Heart left ventricle (tissue), 16 donors: Measurements from ENCODE around the gene DRGX. TPM values are rescaled to one million over a fixed set of nuclear protein-coding genes. Genes with fewer than 3 reads are reported as not detected.

ENCODE experiments used
- ATAC-seq, 4 donors: fragments of 200-7000 bp; cut with Tn5 transposase; one replicate each; pipeline ENCODE4 v1.9.1; 2020 to 2022; ENCODE audit warnings: moderate library complexity in 4 of 4, mild to moderate bottlenecking in 3 of 4, moderate number of reproducible peaks in 1 of 4
- DNase-seq, 5 donors: peaks; one replicate each; pipeline ENCODE4 v3.0.0-alpha.2; 2020
- H3K27ac ChIP-seq, 12 donors: fragments of 200-600 bp; sonication (generic) in 4 of 12; one replicate each; pipeline versions ENCODE4 v1.5.0 to v1.8.0; 2016 to 2022; ENCODE audit warnings: mild to moderate bottlenecking in 2 of 12
- H3K27me3 ChIP-seq, 9 donors: fragments of 200-600 bp; sonication (generic) in 2 of 9; one replicate each; pipeline versions ENCODE4 v1.5.1 to v1.8.0; 2016 to 2022; ENCODE audit warnings: mild to moderate bottlenecking in 3 of 9
- H3K36me3 ChIP-seq, 9 donors: fragments of 200-600 bp; sonication (generic) in 2 of 9; one replicate each; pipeline versions ENCODE4 v1.5.0 to v1.8.0; 2018 to 2022; ENCODE audit warnings: mild to moderate bottlenecking in 2 of 9
- H3K4me1 ChIP-seq, 12 donors: fragments of 200-600 bp; sonication (generic) in 4 of 12; one replicate each; pipeline versions ENCODE4 v1.5.0 to v1.8.0; 2016 to 2022; ENCODE audit warnings: mild to moderate bottlenecking in 3 of 12
- H3K4me3 ChIP-seq, 12 donors: fragments of 200-600 bp; sonication (generic) in 4 of 12; one replicate each; pipeline versions ENCODE4 v1.5.0 to v1.8.0; 2017 to 2022; ENCODE audit warnings: mild to moderate bottlenecking in 9 of 12, moderate library complexity in 4 of 12
- H3K9me3 ChIP-seq, 12 donors: fragments of 200-600 bp; sonication (generic) in 4 of 12; one replicate each; pipeline versions ENCODE4 v1.5.0 to v1.8.0; 2016 to 2022; ENCODE audit warnings: mild to moderate bottlenecking in 1 of 12
- POLR2A ChIP-seq, 2 donors: fragments of 450-650 bp; IDR thresholded peaks; one replicate each; pipeline ENCODE4 v1.6.1; 2017; ENCODE audit warnings: antibody characterized with exemption in 2 of 2, mild to moderate bottlenecking in 2 of 2, moderate library complexity in 2 of 2
- whole genome bisulfite sequencing, 4 donors: extraction: QIAGEN DNeasy Blood & Tissue Kit in 2 of 4; methylation state at CpG; one replicate each; pipeline versions ENCODE4 v1.1.5 to v1.1.7; 2013 to 2018; 5-methylcytosine and 5-hydroxymethylcytosine counted together
- intact Hi-C, 10 donors: fragments of 100-400 bp; cut with DNase I; formaldehyde crosslinking; loops; one replicate each; pipeline versions ENCODE4 v1.11.1 to v1.14.2; 2022
- polyA plus RNA-seq, 2 donors: library from polyadenylated mRNA; stranded (reverse); fragments of 200-250 nt; gene quantifications; one replicate each; pipeline ENCODE4 v1.2.3, GENCODE V29; 2013
- total RNA-seq, 9 donors: library from RNA; depleted of rRNA in 2 of 9; stranded (reverse); fragments of >200 nt in 2 of 9; fragmentation: NEBNext Ultra II Directional in 3 of 9; extraction: Animal tissue kit (Norgen Biotek cat#: 25700) in 3 of 9; gene quantifications; one replicate each; pipeline versions ENCODE4 v1.1.0 to v1.2.4, GENCODE V29; 2016 to 2023
- TF ChIP-seq, protein P1 (sequence below), 12 donors: fragments of 200-600 bp; sonication (generic) in 4 of 12; IDR thresholded peaks; one replicate each; pipeline versions ENCODE4 v1.5.0 to v1.8.0; 2018 to 2022; ENCODE audit warnings: antibody characterized with exemption in 12 of 12, mild to moderate bottlenecking in 5 of 12
- donor health status: ischemic (EF 13 %, LVEDD 7.1; RV severe dilation, severe dysfunction).
- donor health status: healthy with polysubstance abuse.
- donor health status: DM: no; HTN: yes; CAD: no.
- donor health status: DM: no; HTN: no; CAD: no.
- donor health status: ischemic (EF 25% LVEDD 6.9; RV normal size, moderate dysfunction).
- donor health status: ischemic (EF 25% LVEDD 5.7; RV mildly dilated, moderate dysfunction).
- donor health status: healthy.
- donor health status: DM: yes; HTN: yes; CAD: no.
- donor health status: ischemic (EF 35%, LVEDD 5.7; RV mildly dilated, moderate dysfunction).
- donor health status: nonischemic (EF 11% LVEDD 7.7; RV severe dilation, severe dysfunction).
- donor health status: DM: yes; HTN: yes; CAD: no.
- donor health status: PGD.
- donor health status: ischemic (EF 29% LVEDD 5.4; RV normal size, mild dysfunction).
- donor health status: nonischemic (EF 23%, LVEDD 6.1; RV moderate dilation, normal function).

Gene DRGX
- total and polyA plus RNA-seq, 11 donors, result not detected

DNA sequence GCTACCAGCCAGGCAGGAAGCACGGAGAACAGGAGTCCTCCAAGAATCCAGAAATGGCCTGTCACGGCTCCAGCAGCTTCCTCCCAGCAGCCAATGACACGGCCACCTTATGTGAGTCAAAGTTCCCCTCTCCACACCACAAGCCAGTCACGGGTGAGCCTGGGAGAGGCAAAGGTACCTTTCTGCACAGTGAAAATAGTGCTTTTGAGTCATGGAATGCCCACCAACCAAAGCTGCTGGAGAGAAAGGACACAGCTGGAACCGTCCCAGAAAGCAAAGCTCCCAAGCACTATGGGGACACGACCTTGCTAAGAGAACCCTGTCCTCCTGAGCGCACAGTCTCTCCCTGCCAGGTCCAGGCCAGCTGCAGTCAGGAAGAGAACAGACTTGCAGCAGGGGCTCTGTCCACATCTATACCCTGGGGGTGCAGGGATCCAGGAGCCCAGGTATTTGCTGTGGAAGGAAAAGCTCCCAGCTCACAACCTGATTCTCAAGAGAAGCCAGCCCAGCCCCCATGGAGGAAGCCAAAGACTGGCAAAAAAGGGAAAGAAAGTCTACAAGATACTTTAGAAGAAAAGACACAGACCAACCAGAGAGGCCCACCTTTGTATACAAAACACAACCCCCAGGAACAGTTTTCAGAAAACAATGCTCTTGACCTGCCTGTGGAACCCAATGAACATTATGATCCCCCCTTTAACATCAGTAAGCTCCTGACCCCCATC, 72.6 kb downstream of the DRGX start:
- Histone ChIP-seq H3K27me3 (no peaks in the 10 kb centered on the region), H3K4me1 (peaks cover 0 to 38% (median 12%) of the 10 kb centered on the region in 12 donors), H3K27ac (peak overlapping the region in 11 of 12 donors; percentile 15 to 80 (median 64)), H3K4me3 (no peak overlapping the region), H3K36me3 (peaks cover 0 to 63% (median 9%) of the 10 kb centered on the region in 9 donors), H3K9me3 (no peaks in the 10 kb centered on the region)
- peak in 4 of 5 donors; percentile 37 to 71 (median 55) for DNase-seq
- no peak for TF ChIP-seq POLR2A (IDR thresholded peaks at IDR 0.05)
- ATAC-seq, result peak; percentile 78 to 89 (median 85)
- 23 to 38% (median 30%) methylated on average over 7 of the region's 7 CpGs for WGBS, 4 donors
- intact Hi-C loops, result no loop called here

DNA sequence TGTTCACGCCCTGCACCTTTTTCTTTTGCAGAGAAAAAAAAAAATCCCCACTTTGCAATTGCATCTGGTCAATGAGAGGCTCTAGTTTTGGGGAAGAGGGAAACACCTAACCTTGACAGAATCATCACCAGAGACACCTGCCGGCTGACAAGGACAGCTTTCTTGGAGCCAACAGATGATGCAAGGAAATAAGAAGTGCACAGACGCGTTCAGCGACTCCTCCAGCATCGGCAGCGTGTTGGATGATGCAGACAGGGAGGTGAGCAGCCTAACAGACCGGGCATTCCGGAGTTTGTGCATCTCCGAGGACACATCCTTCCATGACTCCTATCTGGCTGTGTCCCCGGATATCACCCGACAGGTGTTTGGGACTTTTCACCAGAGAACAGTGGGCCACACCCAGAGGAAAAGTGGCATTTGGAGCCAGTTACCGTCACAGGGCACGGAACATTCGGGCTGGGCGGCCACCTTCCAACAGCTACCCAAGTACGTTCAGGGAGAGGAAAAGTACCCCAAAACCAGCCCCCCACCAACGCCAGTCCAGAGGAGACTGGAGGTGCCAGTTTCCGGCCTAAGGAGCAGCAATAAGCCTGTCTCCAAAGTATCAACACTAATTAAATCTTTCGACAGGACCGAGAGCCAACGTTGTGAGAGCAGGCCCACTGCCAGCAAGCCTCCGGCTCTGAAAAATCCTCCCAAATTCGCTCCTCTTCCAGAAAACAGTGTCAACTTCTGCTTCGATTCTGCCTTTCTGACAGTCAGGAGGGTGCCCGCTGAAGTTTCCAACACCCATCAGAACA, 73.3 kb downstream of the DRGX start:
- H3K4me1 ChIP-seq, result peaks cover 0 to 38% (median 12%) of the 10 kb centered on the region in 12 donors
- DNase-seq, result no peak
- intact Hi-C loops, result no loop called here
- H3K36me3 ChIP-seq, result peaks cover 0 to 68% (median 9%) of the 10 kb centered on the region in 9 donors
- peak in 1 of 4 donors; percentile 9 for ATAC-seq
- no peaks in the 10 kb centered on the region for H3K27me3 ChIP-seq
- H3K4me3 ChIP-seq, result no peak overlapping the region
- 65 to 74% (median 71%) methylated on average over 26 of the region's 26 CpGs for WGBS, 4 donors
- peak overlapping the region; percentile 15 to 80 (median 62) for H3K27ac ChIP-seq
- H3K9me3 ChIP-seq, result no peaks in the 10 kb centered on the region
- TF ChIP-seq POLR2A (IDR thresholded peaks at IDR 0.05), result no peak
- TF ChIP-seq, protein P1, sequence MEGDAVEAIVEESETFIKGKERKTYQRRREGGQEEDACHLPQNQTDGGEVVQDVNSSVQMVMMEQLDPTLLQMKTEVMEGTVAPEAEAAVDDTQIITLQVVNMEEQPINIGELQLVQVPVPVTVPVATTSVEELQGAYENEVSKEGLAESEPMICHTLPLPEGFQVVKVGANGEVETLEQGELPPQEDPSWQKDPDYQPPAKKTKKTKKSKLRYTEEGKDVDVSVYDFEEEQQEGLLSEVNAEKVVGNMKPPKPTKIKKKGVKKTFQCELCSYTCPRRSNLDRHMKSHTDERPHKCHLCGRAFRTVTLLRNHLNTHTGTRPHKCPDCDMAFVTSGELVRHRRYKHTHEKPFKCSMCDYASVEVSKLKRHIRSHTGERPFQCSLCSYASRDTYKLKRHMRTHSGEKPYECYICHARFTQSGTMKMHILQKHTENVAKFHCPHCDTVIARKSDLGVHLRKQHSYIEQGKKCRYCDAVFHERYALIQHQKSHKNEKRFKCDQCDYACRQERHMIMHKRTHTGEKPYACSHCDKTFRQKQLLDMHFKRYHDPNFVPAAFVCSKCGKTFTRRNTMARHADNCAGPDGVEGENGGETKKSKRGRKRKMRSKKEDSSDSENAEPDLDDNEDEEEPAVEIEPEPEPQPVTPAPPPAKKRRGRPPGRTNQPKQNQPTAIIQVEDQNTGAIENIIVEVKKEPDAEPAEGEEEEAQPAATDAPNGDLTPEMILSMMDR (IDR thresholded peaks at IDR 0.05), result no peak

GRCh38 chr10:49321021-49321420, 74.9 kb downstream of the DRGX start:
- H3K9me3 ChIP-seq, result no peaks in the 10 kb centered on the region
- intact Hi-C loops, result no loop called here

GRCh38 chr10:49320191-49320590, 75.7 kb downstream of the DRGX start:
- intact Hi-C loops, result no loop called here
- no peak overlapping the region for H3K27ac ChIP-seq

More at GRCh38 chr10:49321021-49321420, 74.9 kb downstream of the DRGX start:
- DNase-seq (no peak), ATAC-seq (no peak)
- Histone ChIP-seq H3K27ac (no peak overlapping the region), H3K4me3 (no peak overlapping the region), H3K27me3 (no peaks in the 10 kb centered on the region), H3K4me1 (peaks cover 0 to 38% (median 12%) of the 10 kb centered on the region in 12 donors), H3K36me3 (peaks cover 0 to 75% (median 9%) of the 10 kb centered on the region in 9 donors)
- WGBS, 4 donors, result 61 to 71% (median 68%) methylated on average over 3 of the region's 3 CpGs
- TF ChIP-seq, protein P1 (IDR thresholded peaks at IDR 0.05), result no peak
- TF ChIP-seq POLR2A (IDR thresholded peaks at IDR 0.05), result no peak

More at GRCh38 chr10:49320191-49320590, 75.7 kb downstream of the DRGX start:
- ATAC-seq, result no peak
- WGBS, 4 donors, result 89 to 96% (median 96%) methylated on average over 2 of the region's 2 CpGs
- H3K4me1 ChIP-seq, result peaks cover 0 to 38% (median 12%) of the 10 kb centered on the region in 12 donors
- TF ChIP-seq, protein P1 (IDR thresholded peaks at IDR 0.05), result no peak
- TF ChIP-seq POLR2A (IDR thresholded peaks at IDR 0.05), result no peak
- H3K36me3 ChIP-seq, result peaks cover 0 to 68% (median 6%) of the 10 kb centered on the region in 9 donors
- DNase-seq, result peak in 1 of 5 donors; percentile 14
- H3K4me3 ChIP-seq, result no peak overlapping the region
- no peaks in the 10 kb centered on the region for H3K9me3 ChIP-seq
- no peaks in the 10 kb centered on the region for H3K27me3 ChIP-seq
